ENCODE measurements around the gene DISC1.

The DISC1 gene

GRCh38 chr1:231991231-231991630, 364.6 kb downstream of the DISC1 start:
- TF ChIP-seq CTCF (IDR thresholded peaks at IDR 0.05; ENCODE audit: insufficient read depth, low read depth, low read length, missing control alignments): no peak
- DNase-seq (ENCODE audit: low read depth): no peak
- H3K4me3 ChIP-seq (ENCODE audit: low read depth, low read length): no peak overlapping the region

- DNase-seq (ENCODE audit: low read depth): no peak
- H3K4me3 ChIP-seq (ENCODE audit: low read depth, low read length): no peak overlapping the region
- no peak for TF ChIP-seq CTCF (IDR thresholded peaks at IDR 0.05; ENCODE audit: insufficient read depth, low read depth, low read length, missing control alignments)
Observed at GRCh38 chr1:231993968-231994455, 367.4 kb downstream of the DISC1 start.

DNA sequence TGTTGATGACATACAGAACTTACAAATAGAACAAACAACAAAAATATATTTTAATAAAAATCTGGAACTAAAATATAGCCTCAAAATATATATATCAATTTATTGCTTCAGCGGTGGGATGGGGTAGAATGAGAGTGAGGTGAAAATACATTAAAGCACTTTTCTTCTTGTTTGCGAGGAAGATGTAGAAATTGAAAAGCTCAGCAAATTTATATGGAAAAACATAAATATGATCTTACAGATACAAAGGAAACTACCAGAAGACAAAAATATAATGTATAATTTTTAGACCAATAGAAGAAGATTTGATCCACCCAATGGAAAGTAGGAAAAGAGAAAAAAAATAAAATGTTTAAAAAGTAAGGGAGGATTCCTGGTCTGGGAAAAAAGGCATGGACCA, 372.2 kb downstream of the DISC1 start:
- no peak for DNase-seq (ENCODE audit: low read depth)
- TF ChIP-seq CTCF (IDR thresholded peaks at IDR 0.05; ENCODE audit: insufficient read depth, low read depth, low read length, missing control alignments): no peak
- H3K4me3 ChIP-seq (ENCODE audit: low read depth, low read length): no peak overlapping the region

GRCh38 chr1:232005300-232005699, 378.7 kb downstream of the DISC1 start:
- DNase-seq (ENCODE audit: low read depth): no peak
- H3K4me3 ChIP-seq (ENCODE audit: low read depth, low read length): no peak overlapping the region
- TF ChIP-seq CTCF (IDR thresholded peaks at IDR 0.05; ENCODE audit: insufficient read depth, low read depth, low read length, missing control alignments): no peak

DNA sequence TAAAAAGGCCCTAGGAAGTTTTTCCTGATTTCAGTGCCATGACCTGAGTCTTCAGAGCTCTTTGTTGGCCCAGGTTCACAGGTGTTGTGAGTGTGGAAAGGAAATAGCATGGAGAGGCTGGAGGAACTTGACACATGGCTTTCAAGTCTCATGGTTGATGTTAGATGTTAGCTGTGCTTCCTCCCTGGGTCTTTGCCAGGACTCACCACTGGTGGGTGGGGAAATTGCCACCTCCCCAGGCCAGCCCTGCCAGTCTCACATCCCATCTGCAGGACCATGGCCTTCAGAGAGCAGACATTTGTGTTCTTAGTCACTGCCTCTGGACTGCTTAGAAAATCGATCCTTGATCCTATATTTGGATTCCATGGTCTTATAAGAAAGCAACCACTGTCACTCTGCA, 383.2 kb downstream of the DISC1 start:
- no peak overlapping the region for H3K4me3 ChIP-seq (ENCODE audit: low read depth, low read length)
- no peak for TF ChIP-seq CTCF (IDR thresholded peaks at IDR 0.05; ENCODE audit: insufficient read depth, low read depth, low read length, missing control alignments)
- DNase-seq (ENCODE audit: low read depth): no peak

DNA sequence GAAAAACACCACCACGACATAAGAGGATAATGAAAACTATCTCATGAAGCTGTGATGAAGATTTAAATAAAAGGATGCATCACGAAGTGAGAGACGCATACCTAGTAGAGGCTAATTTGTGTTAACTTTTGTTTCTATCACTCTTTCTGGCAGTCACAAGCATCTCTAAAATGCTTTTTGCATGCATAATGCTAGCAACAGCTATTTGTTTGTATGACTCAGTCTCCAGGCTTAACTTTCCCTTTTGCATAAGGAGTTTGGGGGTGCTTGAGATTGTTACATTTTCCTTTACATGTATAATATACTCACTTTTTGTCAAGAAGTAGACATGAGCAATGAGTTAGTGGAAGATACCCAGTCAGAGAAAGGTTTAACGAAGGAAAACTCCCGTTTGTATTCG, 385.4 kb downstream of the DISC1 start:
- no peak overlapping the region for H3K4me3 ChIP-seq (ENCODE audit: low read depth, low read length)
- no peak for TF ChIP-seq CTCF (IDR thresholded peaks at IDR 0.05; ENCODE audit: insufficient read depth, low read depth, low read length, missing control alignments)
- DNase-seq (ENCODE audit: low read depth): no peak

- no peak for DNase-seq (ENCODE audit: low read depth)
- no peak for TF ChIP-seq CTCF (IDR thresholded peaks at IDR 0.05; ENCODE audit: insufficient read depth, low read depth, low read length, missing control alignments)
- no peak overlapping the region for H3K4me3 ChIP-seq (ENCODE audit: low read depth, low read length)
Observed at GRCh38 chr1:232012773-232013386, 386.3 kb downstream of the DISC1 start.
